ENCODE results near the gene SPATC1L.

Gene SPATC1L

GRCh38 chr21:46119144-46119636 is 65.1 kb downstream of the SPATC1L start:
- Histone ChIP-seq H3K4me3 (no peak overlapping the region), H3K27ac (peak overlapping the region in 1 of 2 donors; percentile 13)
- TF ChIP-seq CTCF (IDR thresholded peaks at IDR 0.05): no peak
- DNase-seq (ENCODE audit: low spot score): peak; percentile 73

GRCh38 chr21:46118316-46119143 is 65.7 kb downstream of the SPATC1L start:
- TF ChIP-seq CTCF (IDR thresholded peaks at IDR 0.05): no peak
- Histone ChIP-seq H3K4me3 (no peak overlapping the region), H3K27ac (peak overlapping the region in 1 of 2 donors; percentile 13)
- peak; percentile 65 for DNase-seq (ENCODE audit: low spot score)

GRCh38 chr21:46117586-46118315 is 66.5 kb downstream of the SPATC1L start:
- Histone ChIP-seq H3K27ac (peak overlapping the region in 1 of 2 donors; percentile 41), H3K4me3 (no peak overlapping the region)
- TF ChIP-seq CTCF (IDR thresholded peaks at IDR 0.05): no peak
- DNase-seq (ENCODE audit: low spot score): peak; percentile 71

- peak overlapping the region in 1 of 2 donors; percentile 41 for H3K27ac ChIP-seq
- peak; percentile 58 for DNase-seq (ENCODE audit: low spot score)
- no peak for TF ChIP-seq CTCF (IDR thresholded peaks at IDR 0.05)
Measured at GRCh38 chr21:46116776-46117585, 67.3 kb downstream of the SPATC1L start.

GRCh38 chr21:46116189-46116775 is 68.0 kb downstream of the SPATC1L start:
- DNase-seq (ENCODE audit: low spot score): peak; percentile 68
- peak overlapping the region in 1 of 2 donors; percentile 41 for H3K27ac ChIP-seq
- TF ChIP-seq CTCF (IDR thresholded peaks at IDR 0.05): no peak
- no peak overlapping the region for H3K4me3 ChIP-seq

More at GRCh38 chr21:46116776-46117585, 67.3 kb downstream of the SPATC1L start:
- no peak overlapping the region for H3K4me3 ChIP-seq

GRCh38 chr21:46115441-46116188 is 68.6 kb downstream of the SPATC1L start:
- Histone ChIP-seq H3K4me3 (no peak overlapping the region), H3K27ac (peak overlapping the region in 1 of 2 donors; percentile 41)
- TF ChIP-seq CTCF (IDR thresholded peaks at IDR 0.05): no peak
- DNase-seq (ENCODE audit: low spot score): peak; percentile 40
